AG04449 (cell line): Measurements from ENCODE around the gene FKBP2.

Source experiments
- CTCF ChIA-PET: fragments of 350-600 bp; formaldehyde crosslinking; extraction: SDS; loops from one replicate; lab custom pipeline; 2021; ENCODE audit warnings: antibody characterized with exemption; lab: Yijun Ruan, JAX
- POLR2A ChIA-PET: fragments of 400-600, 350-600 bp; formaldehyde crosslinking; extraction: SDS; loops from one replicate; lab custom pipeline; 2020; ENCODE audit warnings: antibody characterized with exemption, inconsistent platforms; lab: Yijun Ruan, JAX
- DNase-seq: peaks from one replicate; pipeline ENCODE4 v3.0.0-alpha.2; 2010; ENCODE audit warnings: low read depth, low spot score
- H3K4me3 ChIP-seq: 2 replicates; pipeline ENCODE4 v1.5.1; 2011; ENCODE audit warnings: low read depth, mild to moderate bottlenecking, control low read depth, low read length
- TF ChIP-seq, protein P1 (sequence below): IDR thresholded peaks from one replicate; pipeline ENCODE4 v1.5.1; 2011; ENCODE audit warnings: mild to moderate bottlenecking, moderate library complexity, low read length, control low read depth, inconsistent platforms; ENCODE audit not compliant: insufficient read depth; ENCODE audit errors: missing control alignments

FKBP2 gene

DNA sequence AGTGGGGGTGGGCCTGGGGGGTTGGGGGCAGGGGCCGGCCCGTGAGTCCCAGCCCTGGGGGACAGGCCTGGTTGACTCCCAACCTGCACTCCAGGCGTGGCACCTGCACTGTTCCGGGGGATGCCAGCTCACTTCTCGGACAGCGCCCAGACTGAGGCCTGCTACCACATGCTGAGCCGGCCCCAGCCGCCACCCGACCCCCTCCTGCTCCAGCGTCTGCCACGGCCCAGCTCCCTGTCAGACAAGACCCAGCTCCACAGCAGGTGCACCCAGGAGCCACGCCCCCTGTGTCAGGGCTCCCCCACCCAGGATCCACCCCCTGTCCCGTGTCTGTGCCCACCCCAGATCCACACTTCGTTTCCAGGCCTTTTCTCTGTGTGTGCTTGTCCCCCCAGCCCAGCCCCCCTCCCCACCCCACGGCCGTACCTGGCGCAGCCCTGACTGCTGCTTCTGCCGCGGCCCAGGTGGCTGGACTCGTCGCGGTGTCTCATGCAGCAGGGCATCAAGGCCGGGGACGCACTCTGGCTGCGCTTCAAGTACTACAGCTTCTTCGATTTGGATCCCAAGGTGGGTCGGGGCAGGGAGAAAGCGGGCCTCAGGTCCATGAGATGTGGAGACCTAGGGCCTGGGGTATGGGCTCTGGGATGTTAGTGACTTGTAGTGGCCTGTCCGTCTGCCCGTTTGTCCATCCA lies 29.6 kb upstream of the FKBP2 start:
- CTCF ChIA-PET, result interaction anchor here (1.3 to 11.7 kb wide), 5 partner anchors 13 to 91 kb away, joined by 3 to 305 read pairs (median 56); partner anchors contain the start of genes CATSPERZ, ESRRA, NUDT22 and STIP1
- TF ChIP-seq, protein P1, sequence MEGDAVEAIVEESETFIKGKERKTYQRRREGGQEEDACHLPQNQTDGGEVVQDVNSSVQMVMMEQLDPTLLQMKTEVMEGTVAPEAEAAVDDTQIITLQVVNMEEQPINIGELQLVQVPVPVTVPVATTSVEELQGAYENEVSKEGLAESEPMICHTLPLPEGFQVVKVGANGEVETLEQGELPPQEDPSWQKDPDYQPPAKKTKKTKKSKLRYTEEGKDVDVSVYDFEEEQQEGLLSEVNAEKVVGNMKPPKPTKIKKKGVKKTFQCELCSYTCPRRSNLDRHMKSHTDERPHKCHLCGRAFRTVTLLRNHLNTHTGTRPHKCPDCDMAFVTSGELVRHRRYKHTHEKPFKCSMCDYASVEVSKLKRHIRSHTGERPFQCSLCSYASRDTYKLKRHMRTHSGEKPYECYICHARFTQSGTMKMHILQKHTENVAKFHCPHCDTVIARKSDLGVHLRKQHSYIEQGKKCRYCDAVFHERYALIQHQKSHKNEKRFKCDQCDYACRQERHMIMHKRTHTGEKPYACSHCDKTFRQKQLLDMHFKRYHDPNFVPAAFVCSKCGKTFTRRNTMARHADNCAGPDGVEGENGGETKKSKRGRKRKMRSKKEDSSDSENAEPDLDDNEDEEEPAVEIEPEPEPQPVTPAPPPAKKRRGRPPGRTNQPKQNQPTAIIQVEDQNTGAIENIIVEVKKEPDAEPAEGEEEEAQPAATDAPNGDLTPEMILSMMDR, result no peak
- DNase-seq, result no peak
- POLR2A ChIA-PET, result interaction anchor here (0.6 kb wide), 1 partner anchor 31 kb away, joined by 3 read pairs; no protein-coding TSS in a partner anchor
- H3K4me3 ChIP-seq, result no peak overlapping the region

GRCh38 chr11:64216879-64217278 lies 24.0 kb upstream of the FKBP2 start:
- POLR2A ChIA-PET, result no interaction called here
- TF ChIP-seq, protein P1, result no peak
- no peak for DNase-seq
- CTCF ChIA-PET, result interaction anchor here (2.6 to 9.1 kb wide), 3 partner anchors 12 to 87 kb away, joined by 8 to 86 read pairs (median 23); partner anchors contain the start of genes ESRRA and FERMT3
- no peak overlapping the region for H3K4me3 ChIP-seq

- TF ChIP-seq, protein P1, result no peak
- POLR2A ChIA-PET, result interaction anchor here (0.7 kb wide), 1 partner anchor 58 kb away, joined by 3 read pairs; no protein-coding TSS in a partner anchor
- CTCF ChIA-PET, result interaction anchor here (0.7 to 9.1 kb wide), 2 partner anchors 14 to 86 kb away, joined by 3 to 86 read pairs; partner anchors contain the start of gene FERMT3
- no peak for DNase-seq
- no peak overlapping the region for H3K4me3 ChIP-seq
These were observed 22.1 kb upstream of the FKBP2 start for GRCh38 chr11:64218628-64219353.

GRCh38 chr11:64219354-64219684 lies 21.6 kb upstream of the FKBP2 start:
- CTCF ChIA-PET, result interaction anchor here (1.2 to 9.1 kb wide), 2 partner anchors 14 to 33 kb away, joined by 3 to 86 read pairs; partner anchors contain the start of gene FERMT3
- no peak overlapping the region for H3K4me3 ChIP-seq
- no peak for DNase-seq
- POLR2A ChIA-PET, result interaction anchor here (0.7 kb wide), 1 partner anchor 58 kb away, joined by 3 read pairs; no protein-coding TSS in a partner anchor
- TF ChIP-seq, protein P1, result no peak

DNA sequence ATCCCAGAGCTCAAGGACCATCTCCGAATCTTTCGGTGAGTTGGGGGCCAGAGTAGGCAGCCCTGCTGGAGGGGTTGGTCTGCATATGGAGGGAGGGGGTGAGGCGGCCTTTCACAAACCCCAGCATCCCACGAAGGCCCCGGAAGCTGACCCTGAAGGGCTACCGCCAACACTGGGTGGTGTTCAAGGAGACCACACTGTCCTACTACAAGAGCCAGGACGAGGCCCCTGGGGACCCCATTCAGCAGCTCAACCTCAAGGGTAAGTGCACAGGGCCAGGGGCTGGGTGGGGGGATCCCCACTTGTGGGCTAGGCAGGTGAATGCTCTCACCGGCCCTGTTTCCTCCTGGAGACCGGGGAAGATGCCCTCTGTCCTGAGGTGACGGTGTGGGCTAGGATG lies 21.1 kb upstream of the FKBP2 start:
- H3K4me3 ChIP-seq, result no peak overlapping the region
- POLR2A ChIA-PET, result interaction anchor here (0.7 kb wide), 1 partner anchor 58 kb away, joined by 3 read pairs; no protein-coding TSS in a partner anchor
- CTCF ChIA-PET, result interaction anchor here (1.2 to 9.1 kb wide), 2 partner anchors 15 to 32 kb away, joined by 3 to 86 read pairs; partner anchors contain the start of gene FERMT3
- TF ChIP-seq, protein P1, result no peak
- DNase-seq, result no peak
